GM21390 (cell line): ENCODE results near the gene TIMP1.

Source experiments
- ATAC-seq: cut with Tn5 transposase; IDR thresholded peaks from one replicate; pipeline ENCODE4 v1.9.1; 2021; ENCODE audit not compliant: unreplicated experiment

TIMP1 gene

GRCh38 chrX:47573341-47574075 is 8.7 kb upstream of the TIMP1 start:
- ATAC-seq, result no peak

- ATAC-seq, result no peak
These were observed 8.1 kb upstream of the TIMP1 start for GRCh38 chrX:47574076-47574546.

- ATAC-seq, result no peak
These were observed 7.5 kb upstream of the TIMP1 start for GRCh38 chrX:47574547-47575301.

DNA sequence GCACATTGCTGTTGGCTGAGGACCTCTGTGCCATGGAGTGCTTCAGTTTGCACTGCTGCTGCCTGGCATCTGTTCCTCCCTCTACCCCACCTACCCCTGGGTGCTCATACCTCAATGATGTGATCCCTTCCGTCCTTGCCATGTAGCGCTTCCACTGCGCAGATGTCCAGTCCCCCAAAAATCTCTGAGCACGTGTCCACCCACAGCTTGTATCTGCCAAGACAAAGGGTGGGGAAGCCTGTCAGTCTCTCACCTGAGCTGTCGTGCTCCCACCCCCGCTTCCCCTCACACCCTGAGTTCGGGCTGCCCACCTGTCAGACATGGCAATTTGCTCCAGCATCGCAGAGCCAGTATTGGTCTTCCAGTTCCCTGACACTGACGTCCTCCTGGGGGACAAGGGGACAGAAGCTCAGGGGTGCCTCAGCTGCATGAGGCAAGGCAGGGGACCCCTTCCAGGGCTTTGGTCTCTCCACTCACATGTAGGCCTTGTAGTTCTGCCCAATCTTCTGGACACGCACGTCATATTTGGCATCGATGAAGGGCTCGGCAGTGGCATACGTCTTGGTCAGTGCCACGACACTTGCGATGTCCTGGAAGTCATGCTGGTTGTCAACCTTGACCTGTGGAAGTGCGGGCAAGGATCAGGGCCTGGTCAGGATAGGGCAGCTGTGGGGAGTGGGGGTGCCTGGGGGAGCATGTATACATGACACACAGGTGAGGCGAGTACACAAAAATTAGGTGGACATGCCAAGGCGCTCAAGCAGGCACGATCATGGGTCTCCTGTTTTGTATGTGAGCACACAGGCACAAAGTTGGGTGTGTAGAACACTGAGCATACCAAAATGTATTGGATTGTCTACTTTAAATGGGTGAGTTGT is 6.0 kb upstream of the TIMP1 start:
- no peak for ATAC-seq

DNA sequence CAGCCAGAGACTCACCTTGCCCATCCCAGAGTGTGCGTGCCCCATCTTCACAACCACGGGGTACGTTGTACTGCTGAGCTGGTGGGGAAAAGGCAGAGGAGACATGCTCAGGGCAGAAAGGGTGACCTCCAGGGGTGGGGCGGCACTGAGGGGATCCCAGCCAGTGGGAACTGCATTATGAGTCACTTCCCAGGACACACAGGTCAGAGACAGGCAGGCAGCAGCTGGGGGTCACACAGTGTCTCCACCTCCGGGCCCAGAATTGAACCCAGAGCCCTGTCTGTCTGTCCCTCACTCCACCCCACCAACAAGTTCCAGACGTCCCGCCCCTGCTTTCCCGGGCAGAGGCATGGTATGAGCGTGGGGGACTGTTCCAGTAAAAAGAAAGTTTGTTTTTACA is 4.8 kb upstream of the TIMP1 start:
- no peak for ATAC-seq

DNA sequence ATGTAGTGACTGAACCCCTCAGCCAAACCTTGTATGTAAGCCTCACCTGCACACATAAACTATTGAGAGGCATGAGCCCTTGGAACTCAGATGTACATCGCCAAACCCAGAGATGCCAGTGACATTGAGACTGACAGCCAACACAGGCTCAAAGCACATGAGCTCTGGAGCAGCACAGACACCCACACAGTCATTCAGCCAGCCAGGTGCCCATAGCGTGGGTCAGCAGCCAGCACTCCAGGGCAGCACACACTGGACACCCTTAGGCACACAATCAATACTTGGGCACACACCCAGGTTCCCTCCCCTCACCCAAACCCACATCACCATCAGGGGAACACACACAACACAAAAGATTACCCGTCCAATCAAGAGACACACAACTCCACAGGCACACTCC is 4.3 kb upstream of the TIMP1 start:
- no peak for ATAC-seq

DNA sequence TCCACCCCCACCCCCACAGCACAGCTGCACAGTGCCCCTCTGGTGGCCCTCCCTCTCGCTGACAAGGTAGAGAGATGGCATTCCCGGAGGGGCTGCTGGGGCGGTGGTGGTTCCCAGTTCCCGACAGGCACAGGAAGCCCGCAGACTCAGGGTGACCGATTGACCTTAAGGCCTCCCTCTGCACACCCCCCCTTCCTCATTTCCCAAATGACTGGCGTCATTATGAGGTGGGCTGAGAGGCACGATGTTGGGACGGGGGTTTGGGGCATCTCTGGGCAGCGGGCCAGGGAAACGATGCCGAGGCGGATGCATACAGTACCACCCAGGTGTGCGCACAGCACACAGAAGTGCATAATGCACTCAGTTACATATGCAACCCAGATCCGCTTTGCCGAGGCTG is 3.5 kb upstream of the TIMP1 start:
- ATAC-seq, result no peak

DNA sequence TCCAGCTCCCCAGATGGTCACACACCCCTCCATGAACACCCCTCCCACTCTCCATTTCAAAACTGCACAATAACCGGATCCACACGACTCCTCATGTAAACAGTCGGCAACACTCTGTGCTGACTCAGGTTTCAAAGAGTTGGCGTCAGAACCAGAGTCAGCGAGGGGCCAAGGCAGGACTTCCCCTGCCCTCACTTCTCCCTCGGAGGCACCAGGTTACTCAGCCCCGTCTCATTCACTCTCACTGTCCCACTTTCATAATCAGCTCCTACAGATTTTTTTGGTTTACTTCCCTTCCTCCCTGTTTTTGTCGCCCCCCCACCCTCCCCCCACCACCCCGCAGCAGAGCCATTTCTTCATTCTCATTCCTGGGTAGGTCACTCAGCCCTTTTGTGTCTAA is 2.7 kb upstream of the TIMP1 start:
- ATAC-seq, result no peak

- ATAC-seq, result no peak
These were observed 1.1 kb downstream of the TIMP1 start for GRCh38 chrX:47583240-47583861.

GRCh38 chrX:47584714-47585113 is 2.5 kb downstream of the TIMP1 start:
- no peak for ATAC-seq

- no peak for ATAC-seq
These were observed 3.0 kb downstream of the TIMP1 start for GRCh38 chrX:47585273-47585672.

GRCh38 chrX:47586043-47586787 is 4.0 kb downstream of the TIMP1 start:
- ATAC-seq, result no peak

DNA sequence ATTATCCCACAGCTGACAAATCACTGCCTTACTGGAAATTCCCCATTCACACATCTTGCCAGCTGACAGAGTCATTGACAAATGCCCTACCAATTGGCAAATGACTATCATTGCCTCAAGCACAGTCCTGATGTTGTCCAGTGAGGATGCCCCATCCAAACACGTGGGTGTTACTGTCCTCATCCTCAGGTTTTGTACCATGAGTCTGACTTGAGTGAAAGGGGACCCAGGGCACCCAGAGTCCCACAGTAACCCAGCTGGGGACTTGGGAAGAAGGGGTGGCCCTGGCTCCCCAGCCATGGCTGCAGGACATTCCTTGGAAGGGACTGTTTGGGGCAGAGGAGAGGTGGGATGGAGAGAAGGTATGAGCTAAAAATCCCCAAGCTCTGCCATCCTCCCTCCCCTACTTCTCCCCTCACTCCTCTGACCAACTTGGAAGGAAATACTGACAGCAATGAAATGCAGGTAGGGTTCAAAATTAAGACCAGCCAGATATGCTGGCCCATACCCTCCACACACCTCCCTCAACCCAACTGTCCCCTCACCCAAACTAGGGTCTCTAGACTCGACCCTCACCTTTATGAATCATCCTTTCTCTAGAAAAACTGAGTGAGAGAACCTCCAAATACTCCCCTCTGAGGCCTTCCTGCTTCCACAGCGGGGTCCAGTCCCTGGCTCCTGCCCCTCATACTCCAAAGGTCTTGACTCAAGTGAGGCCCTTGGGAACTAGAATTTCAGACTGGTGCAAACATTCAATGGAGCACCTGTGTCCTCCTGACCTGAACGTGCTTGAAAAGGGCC is 5.1 kb downstream of the TIMP1 start:
- no peak for ATAC-seq

GRCh38 chrX:47587906-47588735 is 5.9 kb downstream of the TIMP1 start:
- no peak for ATAC-seq

GRCh38 chrX:47590984-47591383 is 8.7 kb downstream of the TIMP1 start:
- no peak for ATAC-seq

GRCh38 chrX:47593522-47593921 is 11.3 kb downstream of the TIMP1 start:
- no peak for ATAC-seq

GRCh38 chrX:47595716-47596251 is 13.5 kb downstream of the TIMP1 start:
- ATAC-seq, result no peak

GRCh38 chrX:47596256-47596655 is 14.0 kb downstream of the TIMP1 start:
- ATAC-seq, result no peak
